OCI-LY3 (cell line): ENCODE measurements around the gene MDGA2.

Experiments
- H2AFZ ChIP-seq: fragments of 200-600, 300-600 bp; shearing (Covaris generic); 2 replicates; pipeline ENCODE4 v1.6.0; 2014; ENCODE audit warnings: antibody characterized with exemption, low read depth, low read length
- H3K27ac ChIP-seq: fragments of 200-600, 300-600 bp; sonication (generic); 2 replicates; pipeline ENCODE4 v1.5.1; 2014; ENCODE audit warnings: mild to moderate bottlenecking, low read length, moderate library complexity, mixed read lengths
- H3K27me3 ChIP-seq: fragments of 200-600, 300-600 bp; sonication (generic); 2 replicates; pipeline ENCODE4 v1.6.1; 2014; ENCODE audit warnings: low read depth, low read length, mixed read lengths
- H3K36me3 ChIP-seq: fragments of 200-600, 300-600 bp; sonication (generic); replicated peaks from 2 replicates; pipeline ENCODE3; 2014; ENCODE audit warnings: low read depth, low read length, mixed read lengths
- H3K4me1 ChIP-seq: fragments of 300-600, 200-600 bp; sonication (generic); 2 replicates; pipeline ENCODE4 v1.6.1; 2014; ENCODE audit warnings: low read length, mixed read lengths
- H3K4me2 ChIP-seq: fragments of 200-600, 300-600 bp; sonication (generic); 2 replicates; pipeline ENCODE4 v1.6.1; 2014; ENCODE audit warnings: low read length, mixed read lengths
- H3K4me3 ChIP-seq: fragments of 300-600, 200-600 bp; sonication (generic); 2 replicates; pipeline ENCODE4 v1.5.1; 2014; ENCODE audit warnings: antibody characterized with exemption, mild to moderate bottlenecking, low read length, moderate library complexity
- H3K79me2 ChIP-seq: fragments of 300-600, 200-600 bp; shearing (Covaris generic); 2 replicates; pipeline ENCODE4 v1.6.1; 2014; ENCODE audit warnings: mild to moderate bottlenecking, low read length, mixed read lengths
- H3K9ac ChIP-seq: fragments of 300-600, 200-600 bp; shearing (Covaris generic); 2 replicates; pipeline ENCODE4 v1.6.0; 2014; ENCODE audit warnings: mild to moderate bottlenecking, low read length, moderate library complexity
- H3K9me3 ChIP-seq: fragments of 200-600, 300-600 bp; shearing (Covaris generic); 2 replicates; pipeline ENCODE4 v1.6.1; 2014; ENCODE audit warnings: low read length, mixed read lengths; ENCODE audit not compliant: insufficient read depth
- H4K20me1 ChIP-seq: fragments of 200-600, 300-600 bp; sonication (generic); 2 replicates; pipeline ENCODE4 v1.6.1; 2016; ENCODE audit warnings: low read length, mixed read lengths; ENCODE audit not compliant: insufficient read depth
- CTCF ChIP-seq: fragments of 200-600, 300-600 bp; sonication (generic); IDR thresholded peaks from 2 replicates; pipeline ENCODE4 v1.5.1; 2014; ENCODE audit warnings: antibody characterized with exemption, low read length, low read depth
- EZH2phosphoT487 ChIP-seq: fragments of 200-600 bp; shearing (Covaris generic); IDR thresholded peaks from 2 replicates; pipeline ENCODE4 v1.6.1; 2018; ENCODE audit warnings: antibody characterized with exemption, mixed run types, low read depth

Gene MDGA2

GRCh38 chr14:47665337-47666134 is 9.9 kb downstream of the MDGA2 start:
- Histone ChIP-seq H4K20me1 (no peaks in the 10 kb centered on the region), H3K4me3 (no peak overlapping the region), H3K36me3 (no peaks in the 10 kb centered on the region), H3K4me1 (no peaks in the 10 kb centered on the region), H3K79me2 (no peaks in the 10 kb centered on the region), H3K4me2 (no peak overlapping the region), H3K9ac (no peak overlapping the region), H3K27ac (no peak overlapping the region), H3K27me3 (no peaks in the 10 kb centered on the region), H2AFZ (no peak overlapping the region), H3K9me3 (no peaks in the 10 kb centered on the region)
- TF ChIP-seq CTCF (no peak), EZH2phosphoT487 (no peak)

GRCh38 chr14:47662466-47662865 is 12.9 kb downstream of the MDGA2 start:
- TF ChIP-seq CTCF (no peak), EZH2phosphoT487 (no peak)
- Histone ChIP-seq H4K20me1 (no peaks in the 10 kb centered on the region), H3K27ac (no peak overlapping the region), H3K9me3 (no peaks in the 10 kb centered on the region), H3K79me2 (no peaks in the 10 kb centered on the region), H3K4me3 (no peak overlapping the region), H3K36me3 (no peaks in the 10 kb centered on the region), H3K4me2 (no peak overlapping the region), H3K4me1 (no peaks in the 10 kb centered on the region), H2AFZ (no peak overlapping the region), H3K27me3 (no peaks in the 10 kb centered on the region), H3K9ac (no peak overlapping the region)

GRCh38 chr14:47660158-47660557 is 15.2 kb downstream of the MDGA2 start:
- H3K36me3 ChIP-seq: no peaks in the 10 kb centered on the region
- no peaks in the 10 kb centered on the region for H3K27me3 ChIP-seq
- TF ChIP-seq CTCF (no peak), EZH2phosphoT487 (no peak)
- no peaks in the 10 kb centered on the region for H3K9me3 ChIP-seq
- H3K9ac ChIP-seq: no peak overlapping the region
- H3K4me3 ChIP-seq: no peak overlapping the region
- H4K20me1 ChIP-seq: no peaks in the 10 kb centered on the region
- H3K27ac ChIP-seq: no peak overlapping the region
- H3K4me1 ChIP-seq: no peaks in the 10 kb centered on the region
- no peaks in the 10 kb centered on the region for H3K79me2 ChIP-seq
- H2AFZ ChIP-seq: no peak overlapping the region
- no peak overlapping the region for H3K4me2 ChIP-seq

- Histone ChIP-seq H3K9me3 (no peaks in the 10 kb centered on the region), H3K4me3 (no peak overlapping the region), H3K27me3 (no peaks in the 10 kb centered on the region), H3K9ac (no peak overlapping the region), H3K79me2 (no peaks in the 10 kb centered on the region), H3K36me3 (no peaks in the 10 kb centered on the region), H2AFZ (no peak overlapping the region), H3K27ac (no peak overlapping the region), H3K4me1 (no peaks in the 10 kb centered on the region), H4K20me1 (no peaks in the 10 kb centered on the region), H3K4me2 (no peak overlapping the region)
- TF ChIP-seq EZH2phosphoT487 (no peak), CTCF (no peak)
Measured at GRCh38 chr14:47658041-47658440, 17.4 kb downstream of the MDGA2 start.
